GM21447 (cell line): ENCODE results near the gene ZMYND15.

ENCODE experiments used
- ATAC-seq: cut with Tn5 transposase; IDR thresholded peaks from one replicate; pipeline ENCODE4 v1.9.1; 2021; ENCODE audit not compliant: unreplicated experiment

The ZMYND15 gene

DNA sequence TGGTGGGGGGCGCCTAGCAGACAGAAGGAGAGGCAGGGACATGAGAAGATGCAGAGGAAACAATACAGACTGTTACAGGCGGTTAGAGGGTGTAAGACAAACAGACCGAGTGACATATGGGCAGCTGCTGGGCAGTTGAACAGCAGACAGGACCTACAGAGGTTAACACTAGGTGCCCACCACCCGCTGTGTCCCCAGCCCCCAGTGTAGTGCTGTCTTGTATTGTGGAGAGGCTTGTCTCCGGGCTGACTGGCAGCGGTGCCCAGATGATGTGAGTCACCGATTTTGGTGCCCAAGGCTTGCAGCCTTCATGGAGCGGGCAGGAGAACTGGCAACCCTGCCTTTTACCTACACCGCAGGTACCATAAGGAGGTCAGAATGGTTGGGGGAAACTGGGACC lies 2.5 kb downstream of the ZMYND15 start:
- no peak for ATAC-seq

DNA sequence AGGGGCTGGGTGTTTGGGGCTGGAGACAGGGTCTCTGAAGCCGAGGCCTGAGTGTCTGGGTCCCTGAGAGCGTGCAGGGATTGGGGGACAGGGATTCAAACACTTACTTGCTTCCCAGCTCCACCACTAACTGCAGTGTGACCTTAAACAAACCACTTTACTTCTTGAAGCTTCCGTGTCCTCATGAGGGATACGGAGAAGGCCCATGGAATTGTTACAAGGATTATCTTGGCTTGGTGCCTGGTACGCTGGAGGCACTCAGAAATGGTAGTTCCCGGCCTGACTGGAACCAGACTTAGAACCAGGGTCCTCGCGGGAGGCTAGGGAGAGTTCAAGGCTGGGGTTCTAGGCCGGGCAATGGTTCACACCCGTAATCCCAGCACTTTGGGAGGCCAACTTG lies 3.0 kb downstream of the ZMYND15 start:
- ATAC-seq, result no peak

DNA sequence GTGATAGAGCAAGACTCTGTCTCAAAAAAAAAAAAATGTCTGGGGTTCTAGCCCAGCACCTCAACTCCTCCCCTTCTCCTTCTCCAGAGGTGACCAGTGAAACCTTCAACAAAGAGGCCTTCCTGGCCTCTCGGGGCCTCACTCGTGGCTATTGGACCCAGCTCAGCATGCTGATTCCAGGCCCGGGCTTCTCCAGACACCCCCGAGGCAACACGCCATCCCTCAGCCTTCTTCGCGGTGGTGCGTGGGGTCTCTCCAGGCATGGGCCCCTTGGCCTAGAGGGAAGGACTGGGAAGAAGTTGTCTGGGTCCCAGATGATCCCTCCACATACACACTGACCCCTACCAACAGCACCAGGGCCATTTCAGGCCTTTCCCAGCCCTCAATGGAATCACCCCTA lies 3.6 kb downstream of the ZMYND15 start:
- ATAC-seq, result no peak

- no peak for ATAC-seq
These were observed 4.3 kb downstream of the ZMYND15 start for GRCh38 chr17:4743898-4744297.

DNA sequence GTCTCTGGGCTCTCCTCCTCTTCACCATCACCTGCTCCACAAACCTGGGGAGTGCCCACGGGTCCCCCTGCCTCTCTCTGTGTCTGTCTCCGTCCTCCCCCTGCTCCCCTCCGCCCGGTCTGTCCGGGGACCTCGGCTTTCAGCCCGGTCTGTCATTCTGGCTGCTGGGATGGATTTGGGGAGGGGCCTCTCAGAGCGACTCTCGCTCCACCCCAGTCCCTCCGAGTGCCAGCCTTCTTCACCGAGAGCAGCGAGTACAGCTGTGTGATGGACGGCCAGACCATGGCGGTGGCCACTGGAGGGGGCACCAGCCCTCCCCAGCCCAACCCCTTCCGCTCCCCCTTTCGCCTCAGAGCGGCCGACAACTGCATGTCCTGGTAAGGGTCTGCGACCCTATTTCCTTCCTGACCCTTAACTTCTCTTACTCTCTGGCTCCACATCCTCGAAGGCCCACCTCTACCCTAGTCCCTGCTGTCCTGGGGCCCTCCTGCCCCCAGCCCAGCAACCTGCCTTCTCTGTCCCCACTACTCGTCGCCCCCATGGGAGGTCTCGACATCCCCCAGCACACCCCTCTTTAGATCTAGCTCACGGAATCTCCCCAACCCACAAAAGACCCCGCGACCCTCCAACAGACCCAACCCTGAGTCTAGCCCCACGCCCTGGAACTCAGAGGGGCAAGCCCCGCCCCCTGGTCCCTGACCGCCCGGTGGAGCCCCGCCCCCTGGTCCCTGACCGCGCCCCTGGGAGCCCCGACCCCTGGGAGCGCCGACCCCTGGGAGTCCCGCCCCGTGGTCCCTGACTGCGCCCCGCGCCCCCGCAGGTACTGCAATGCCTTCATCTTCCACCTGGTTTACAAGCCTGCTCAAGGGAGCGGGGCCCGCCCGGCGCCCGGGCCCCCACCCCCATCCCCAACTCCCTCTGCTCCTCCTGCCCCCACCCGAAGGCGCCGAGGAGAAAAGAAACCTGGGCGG lies 5.7 kb downstream of the ZMYND15 start:
- no peak for ATAC-seq

DNA sequence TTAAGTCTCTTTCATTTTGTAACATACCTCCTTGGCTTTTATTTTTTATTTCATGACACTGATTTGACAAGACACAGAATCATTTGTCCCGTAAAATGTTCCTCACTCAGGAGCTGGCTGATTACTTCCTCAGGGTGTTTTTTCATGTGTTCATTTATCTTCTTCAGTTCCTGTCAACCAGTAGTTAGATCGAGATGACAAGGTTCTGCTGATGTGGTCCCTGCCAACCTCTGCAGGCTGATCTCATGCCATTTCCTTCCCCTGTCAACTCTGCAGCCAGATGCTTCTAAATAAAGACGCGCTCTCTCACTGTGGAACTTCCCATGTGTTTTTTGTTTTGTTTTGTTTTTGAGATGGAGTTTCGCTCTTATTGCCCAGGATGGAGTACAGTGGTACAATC lies 8.2 kb downstream of the ZMYND15 start:
- ATAC-seq, result no peak

DNA sequence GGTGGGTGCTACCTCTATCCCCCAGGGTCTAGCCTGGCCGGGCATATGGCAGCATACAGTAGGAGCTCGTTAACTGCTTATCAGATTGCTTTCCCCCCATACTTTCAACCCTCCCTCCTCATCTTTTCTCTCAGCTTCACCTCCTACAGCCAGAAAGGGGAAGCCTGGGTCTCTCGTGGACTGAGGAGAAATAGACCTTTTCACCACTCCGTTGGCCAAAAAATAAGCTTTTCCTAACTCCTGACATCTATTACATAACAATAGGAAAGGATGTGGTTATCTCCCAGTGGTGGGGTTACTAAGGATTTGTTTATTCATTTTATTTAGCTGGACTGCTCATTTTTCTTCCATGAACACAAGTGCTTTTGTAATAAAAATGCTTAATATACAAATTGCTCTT lies 9.1 kb downstream of the ZMYND15 start:
- ATAC-seq, result no peak

GRCh38 chr17:4750606-4751005 lies 11.0 kb downstream of the ZMYND15 start:
- no peak for ATAC-seq

GRCh38 chr17:4751932-4752331 lies 12.3 kb downstream of the ZMYND15 start:
- no peak for ATAC-seq

DNA sequence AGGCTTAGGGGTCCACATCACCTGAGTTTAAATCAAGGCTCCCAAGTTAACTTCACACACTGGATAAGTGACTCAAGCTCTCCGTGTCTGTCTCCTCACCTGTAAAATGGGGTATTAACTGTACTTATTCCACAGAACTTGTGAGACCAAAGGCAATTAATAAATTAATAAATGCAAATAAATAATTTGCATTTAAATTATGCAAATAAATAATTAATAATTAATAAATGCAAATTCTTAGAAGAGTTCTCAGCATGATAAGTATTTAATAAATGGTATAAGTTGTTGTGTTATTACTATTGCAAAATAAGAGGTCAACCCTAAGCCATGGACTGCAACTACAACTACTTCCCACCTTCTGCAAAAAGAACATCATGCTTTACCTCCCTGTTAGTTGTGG lies 13.8 kb downstream of the ZMYND15 start:
- ATAC-seq, result no peak

GRCh38 chr17:4759776-4760236 lies 20.2 kb downstream of the ZMYND15 start:
- ATAC-seq, result no peak

DNA sequence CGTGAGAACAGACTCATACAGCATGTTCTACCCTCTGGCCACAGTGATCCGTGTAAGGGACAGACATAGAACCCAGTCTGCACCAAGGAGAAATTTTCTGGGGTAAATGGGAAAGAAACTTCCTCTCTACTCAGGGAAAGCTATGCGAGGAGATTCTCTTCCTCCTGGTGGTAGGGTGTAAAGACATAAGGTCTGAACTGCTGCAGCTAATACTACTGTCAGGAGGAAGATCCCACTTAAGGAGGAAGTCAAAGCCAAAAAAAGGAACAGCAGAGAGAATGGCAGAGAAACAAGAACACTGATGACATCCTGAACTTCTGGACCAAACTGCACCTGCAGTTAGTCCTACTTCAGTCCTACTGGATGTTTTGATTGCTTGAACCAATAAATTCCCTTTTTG lies 25.0 kb downstream of the ZMYND15 start:
- ATAC-seq, result no peak

GRCh38 chr17:4766201-4766600 lies 26.6 kb downstream of the ZMYND15 start:
- ATAC-seq, result no peak

DNA sequence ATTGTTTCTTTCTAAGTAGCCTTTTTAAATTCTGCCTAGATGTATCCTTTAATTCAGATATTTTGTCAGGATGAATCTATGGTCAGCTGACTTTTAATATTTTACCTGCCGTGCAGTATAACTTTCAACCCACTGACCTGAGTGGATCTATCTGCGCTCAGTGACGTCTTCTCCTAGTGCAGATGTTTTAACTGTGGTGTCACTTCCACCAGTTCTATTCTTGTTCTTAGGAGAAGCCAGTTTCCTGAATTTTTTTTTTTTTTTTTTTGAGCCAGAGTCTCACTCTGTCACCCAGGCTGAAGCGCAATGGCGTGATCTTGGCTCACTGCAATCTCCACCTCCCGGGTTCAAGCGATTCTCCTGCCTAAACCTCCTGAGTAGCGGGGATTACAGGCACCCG lies 27.1 kb downstream of the ZMYND15 start:
- no peak for ATAC-seq

- no peak for ATAC-seq
These were observed 28.7 kb downstream of the ZMYND15 start for GRCh38 chr17:4768298-4768697.

GRCh38 chr17:4769628-4770027 lies 30.0 kb downstream of the ZMYND15 start:
- no peak for ATAC-seq

- ATAC-seq, result no peak
These were observed 32.0 kb downstream of the ZMYND15 start, which contains the start of gene TM4SF5 for GRCh38 chr17:4771519-4772234. TSS of gene TM4SF5 (plus strand) at chr17:4771886. CDS start at chr17:4771923, 37 bp downstream.

DNA sequence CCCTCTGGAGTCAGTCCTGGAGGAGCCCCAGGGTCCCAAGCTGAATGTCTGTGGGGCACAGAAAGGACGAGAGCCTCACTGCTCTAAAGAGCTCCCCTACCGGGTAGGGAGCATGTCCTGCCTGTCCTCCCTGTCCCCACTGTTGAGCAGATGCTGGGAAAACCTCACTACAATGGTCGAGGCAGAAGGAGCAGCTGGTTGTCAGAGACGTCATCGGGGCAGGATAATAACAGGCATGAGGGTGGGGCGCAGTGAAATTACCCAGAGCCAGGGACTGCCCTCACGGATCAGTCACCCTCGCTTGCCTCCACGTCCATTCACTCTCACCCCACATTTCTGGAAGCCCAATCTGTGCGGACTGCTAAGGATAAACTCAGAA lies 32.6 kb downstream of the ZMYND15 start:
- no peak for ATAC-seq

- ATAC-seq, result no peak
These were observed 38.5 kb downstream of the ZMYND15 start for GRCh38 chr17:4777969-4778760.

GRCh38 chr17:4780325-4780955 lies 40.8 kb downstream of the ZMYND15 start:
- no peak for ATAC-seq

DNA sequence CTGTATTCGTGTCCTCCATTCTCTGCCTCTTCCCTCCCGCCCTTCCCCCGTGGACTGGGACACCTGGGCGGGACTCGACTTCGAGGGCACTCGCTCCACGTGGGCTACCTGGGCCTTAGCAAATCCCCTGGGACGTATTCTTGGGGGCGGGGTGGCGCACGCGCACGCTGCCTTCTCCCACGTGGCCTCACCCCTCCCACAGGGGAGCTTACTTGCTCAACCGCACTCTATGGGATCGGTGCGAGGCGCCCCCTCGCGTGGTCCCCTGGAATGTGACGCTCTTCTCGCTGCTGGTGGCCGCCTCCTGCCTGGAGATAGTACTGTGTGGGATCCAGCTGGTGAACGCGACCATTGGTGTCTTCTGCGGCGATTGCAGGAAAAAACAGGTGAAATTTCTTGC lies 43.0 kb downstream of the ZMYND15 start:
- ATAC-seq, result no peak
